H1 (cell line): Measurements from ENCODE around the gene RXRA. TPM values are rescaled to one million over a fixed set of nuclear protein-coding genes. Genes with fewer than 3 reads are reported as not detected.

ENCODE experiments used
- CTCF ChIA-PET: fragments of 300-600 bp; sonication (Branson Sonifier 250); formaldehyde crosslinking; loops from one replicate; lab custom pipeline; 2021; ENCODE audit not compliant: partially characterized antibody; lab: Charles Lee
- POLR2A ChIA-PET: fragments of 300-600 bp; sonication (Branson Sonifier 250); formaldehyde crosslinking; loops from one replicate; lab custom pipeline; 2021; ENCODE audit warnings: inconsistent platforms; ENCODE audit not compliant: partially characterized antibody; lab: Charles Lee
- DNase-seq, 2 experiments: peaks; one replicate each; pipeline versions ENCODE4 v3.0.0 to v3.0.0-alpha.2; 2010 to 2022; ENCODE audit warnings: low spot score in 2 of 2, low read depth in 1 of 2, mixed read lengths in 1 of 2
- FAIRE-seq: peaks from 2 replicates; lab custom pipeline; 2011; peaks lifted over from hg19 to GRCh38; lab: Jason Lieb, UNC
- H2AFZ ChIP-seq: 2 replicates; pipeline ENCODE4 v1.8.1; 2012; ENCODE audit warnings: low read length, inconsistent platforms
- H2AK5ac ChIP-seq: 2 replicates; pipeline ENCODE4 v1.6.1; 2013; ENCODE audit warnings: low read depth, low read length
- H2BK120ac ChIP-seq: replicated peaks from 2 replicates; pipeline ENCODE3; 2013; ENCODE audit warnings: low read depth, low read length, inconsistent platforms
- H2BK12ac ChIP-seq: 2 replicates; pipeline ENCODE4 v1.6.1; 2013; ENCODE audit warnings: low read depth, low read length
- H2BK15ac ChIP-seq: 2 replicates; pipeline ENCODE4 v1.6.1; 2013; ENCODE audit warnings: low read length
- H2BK20ac ChIP-seq: 2 replicates; pipeline ENCODE4 v1.6.1; 2013; ENCODE audit warnings: low read length
- H2BK5ac ChIP-seq: 2 replicates; pipeline ENCODE4 v1.6.1; 2013; ENCODE audit warnings: low read depth, low read length
- H3K14ac ChIP-seq: 2 replicates; pipeline ENCODE4 v1.6.1; 2013; ENCODE audit warnings: inconsistent platforms; ENCODE audit not compliant: insufficient read length
- H3K18ac ChIP-seq: 2 replicates; pipeline ENCODE4 v1.6.1; 2013; ENCODE audit warnings: low read length; ENCODE audit errors: extremely low read depth
- H3K23ac ChIP-seq: 2 replicates; pipeline ENCODE4 v1.6.1; 2013; ENCODE audit warnings: inconsistent platforms; ENCODE audit not compliant: insufficient read length
- H3K23me2 ChIP-seq: 2 replicates; pipeline ENCODE4 v1.6.1; 2013; ENCODE audit warnings: low read depth, low read length
- H3K27ac ChIP-seq: 2 replicates; pipeline ENCODE4 v1.6.1; 2011; ENCODE audit warnings: low read depth, low read length, inconsistent platforms
- H3K27me3 ChIP-seq, 4 experiments: replicated peaks in 1 of 4; 1 replicate in 1 of 4; 2 replicates in 3 of 4; pipeline versions ENCODE4 v1.6.1 to v1.8.1; 2011 to 2013; ENCODE audit warnings: low read length in 3 of 4, mild to moderate bottlenecking in 3 of 4, inconsistent platforms in 2 of 4, mixed read lengths in 2 of 4, moderate library complexity in 1 of 4; ENCODE audit not compliant: control insufficient read depth in 3 of 4, insufficient read depth in 3 of 4; ENCODE audit errors: extremely low read depth in 1 of 4
- H3K36me3 ChIP-seq, 4 experiments: 2 replicates each; pipeline versions ENCODE4 v1.6.1 to v1.8.1; 2011 to 2013; ENCODE audit warnings: mild to moderate bottlenecking in 4 of 4, low read length in 3 of 4, moderate library complexity in 2 of 4, control low read depth in 1 of 4, inconsistent platforms in 1 of 4; ENCODE audit not compliant: insufficient read depth in 4 of 4, control insufficient read depth in 2 of 4
- H3K4ac ChIP-seq: replicated peaks from 2 replicates; pipeline ENCODE3; 2013; ENCODE audit warnings: low read length, low read depth, mixed read lengths, inconsistent platforms; ENCODE audit not compliant: insufficient read length
- H3K4me1 ChIP-seq, 4 experiments: replicated peaks in 1 of 4; 1 replicate in 1 of 4; 2 replicates in 3 of 4; pipeline versions ENCODE4 v1.6.1 to v1.8.1; 2011 to 2013; ENCODE audit warnings: low read length in 3 of 4, inconsistent platforms in 2 of 4, mixed read lengths in 1 of 4; ENCODE audit not compliant: insufficient read depth in 4 of 4, control insufficient read depth in 3 of 4
- H3K4me2 ChIP-seq, 2 experiments: 2 replicates each; pipeline versions ENCODE4 v1.6.1 to v1.8.1; 2011 to 2013; ENCODE audit warnings: low read depth in 2 of 2, low read length in 2 of 2, control low read depth in 1 of 2, inconsistent platforms in 1 of 2, mild to moderate bottlenecking in 1 of 2; ENCODE audit not compliant: insufficient read depth in 1 of 2
- H3K4me3 ChIP-seq, 4 experiments: fragments of 200-600, 300-600 bp in 1 of 4; sonication (generic), shearing (Covaris generic), sonication (Bioruptor Twin) in 1 of 4; 2 replicates each; pipeline versions ENCODE4 v1.5.1 to v1.8.1; 2011 to 2016; ENCODE audit warnings: low read length in 4 of 4, low read depth in 3 of 4, control low read depth in 2 of 4, inconsistent platforms in 2 of 4, mild to moderate bottlenecking in 2 of 4, mixed read lengths in 1 of 4, moderate library complexity in 1 of 4; ENCODE audit not compliant: insufficient read depth in 2 of 4; ENCODE audit errors: extremely low read depth in 1 of 4
- H3K56ac ChIP-seq: replicated peaks from 2 replicates; pipeline ENCODE3; 2013; ENCODE audit warnings: low read depth, mild to moderate bottlenecking, mixed read lengths, low read length, inconsistent platforms; ENCODE audit not compliant: insufficient read length
- H3K79me1 ChIP-seq: 2 replicates; pipeline ENCODE4 v1.6.1; 2013; ENCODE audit warnings: low read depth, low read length, control low read depth
- H3K79me2 ChIP-seq, 2 experiments: 2 replicates each; pipeline versions ENCODE4 v1.6.1 to v1.8.1; 2012 to 2013; ENCODE audit warnings: low read length in 2 of 2, mild to moderate bottlenecking in 2 of 2, inconsistent platforms in 1 of 2; ENCODE audit not compliant: insufficient read depth in 2 of 2, control insufficient read depth in 1 of 2
- H3K9ac ChIP-seq, 4 experiments: replicated peaks in 1 of 4; 1 replicate in 1 of 4; 2 replicates in 3 of 4; pipeline versions ENCODE4 v1.6.1 to v1.8.1; 2011 to 2013; ENCODE audit warnings: low read depth in 3 of 4, low read length in 3 of 4, control low read depth in 2 of 4, mild to moderate bottlenecking in 2 of 4, moderate library complexity in 2 of 4, inconsistent platforms in 1 of 4; ENCODE audit errors: extremely low read depth in 1 of 4
- H3K9me3 ChIP-seq, 2 experiments: 2 replicates each; pipeline versions ENCODE4 v1.6.1 to v1.8.1; 2012 to 2013; ENCODE audit warnings: mild to moderate bottlenecking in 2 of 2, moderate library complexity in 2 of 2, control low read depth in 1 of 2, inconsistent platforms in 1 of 2, low read depth in 1 of 2, low read length in 1 of 2, mixed read lengths in 1 of 2; ENCODE audit not compliant: insufficient read depth in 2 of 2
- H4K20me1 ChIP-seq, 2 experiments: replicated peaks in 1 of 2; 2 replicates each; pipeline versions ENCODE3 to v1.8.1; 2011 to 2013; ENCODE audit warnings: inconsistent platforms in 2 of 2, low read length in 2 of 2, mild to moderate bottlenecking in 1 of 2; ENCODE audit not compliant: insufficient read depth in 2 of 2, control insufficient read depth in 1 of 2
- H4K5ac ChIP-seq: 2 replicates; pipeline ENCODE4 v1.6.1; 2013; ENCODE audit warnings: low read length, low read depth, mixed read lengths, inconsistent platforms; ENCODE audit not compliant: insufficient read length
- H4K8ac ChIP-seq: 2 replicates; pipeline ENCODE4 v1.8.0; 2013; ENCODE audit warnings: mild to moderate bottlenecking, moderate library complexity, low read length, inconsistent platforms; ENCODE audit not compliant: insufficient read depth; ENCODE audit errors: extremely low read depth
- H4K91ac ChIP-seq: replicated peaks from 2 replicates; pipeline ENCODE3; 2013; ENCODE audit warnings: low read length, mixed read lengths, inconsistent platforms; ENCODE audit not compliant: insufficient read length
- ATF3 ChIP-seq: IDR thresholded peaks from 2 replicates; pipeline ENCODE4 v1.6.1; 2011; ENCODE audit warnings: low read depth, mild to moderate bottlenecking, low read length; ENCODE audit not compliant: insufficient read depth
- BACH1 ChIP-seq: IDR thresholded peaks from 2 replicates; pipeline ENCODE4 v1.6.1; 2012; ENCODE audit warnings: low read length, improper control_type of control experiment
- CHD1 ChIP-seq: IDR thresholded peaks from 2 replicates; pipeline ENCODE4 v1.6.1; 2012; ENCODE audit warnings: low read depth, low read length, improper control_type of control experiment
- CHD2 ChIP-seq: IDR thresholded peaks from 2 replicates; pipeline ENCODE4 v1.6.1; 2012; ENCODE audit warnings: low read length, improper control_type of control experiment
- E2F6 ChIP-seq: IDR thresholded peaks from 2 replicates; pipeline ENCODE4 v1.6.1; 2012; ENCODE audit warnings: inconsistent platforms
- EZH2 ChIP-seq: fragments of 200-600 bp; sonication (generic); IDR thresholded peaks from 2 replicates; pipeline ENCODE4 v1.7.1; 2012; ENCODE audit warnings: low read depth, mild to moderate bottlenecking, moderate library complexity, low read length, inconsistent platforms; ENCODE audit not compliant: severe bottlenecking
- FOSL1 ChIP-seq: IDR thresholded peaks from 2 replicates; pipeline ENCODE4 v1.6.1; 2011; ENCODE audit warnings: mild to moderate bottlenecking, low read depth, low read length, moderate library complexity; ENCODE audit not compliant: insufficient read depth
- JUND ChIP-seq: IDR thresholded peaks from 2 replicates; pipeline ENCODE4 v1.6.1; 2011; ENCODE audit warnings: mild to moderate bottlenecking, improper control_type of control experiment, low read length
- PHF8 ChIP-seq: fragments of 200-600 bp; sonication (generic); conservative IDR thresholded peaks from 2 replicates; pipeline ENCODE4 v1.7.1; 2012; ENCODE audit warnings: low read depth, mild to moderate bottlenecking, inconsistent platforms, low read length, moderate library complexity
- POU5F1 ChIP-seq: IDR thresholded peaks from 2 replicates; pipeline ENCODE4 v1.6.1; 2011; ENCODE audit warnings: low read depth, mild to moderate bottlenecking, low read length, moderate library complexity
- RAD21 ChIP-seq, 2 experiments: IDR thresholded peaks in 1 of 2; conservative IDR thresholded peaks in 1 of 2; 2 replicates each; pipeline ENCODE4 v1.6.1; 2011; ENCODE audit warnings: low read depth in 2 of 2, low read length in 2 of 2, improper control_type of control experiment in 1 of 2, inconsistent platforms in 1 of 2, mild to moderate bottlenecking in 1 of 2, moderate library complexity in 1 of 2
- RNF2 ChIP-seq: fragments of 200-900, 300-1000 bp; sonication (generic); IDR thresholded peaks from 2 replicates; pipeline ENCODE4 v1.7.1; 2016; ENCODE audit warnings: borderline replicate concordance, low read depth, mild to moderate bottlenecking, antibody characterized with exemption, low read length; ENCODE audit not compliant: poor library complexity, severe bottlenecking; ENCODE audit errors: missing control alignments
- TBP ChIP-seq: IDR thresholded peaks from 2 replicates; pipeline ENCODE4 v1.6.1; 2011; ENCODE audit warnings: low read depth, low read length, improper control_type of control experiment
- WGBS, 2 experiments: shearing (Covaris generic) in 1 of 2; methylation state at CpG; one replicate each; pipeline versions ENCODE4 v1.1.6 to v1.1.7; 2013 to 2015; ENCODE audit warnings: low lambda C conversion rate in 2 of 2, mixed read lengths in 2 of 2, inconsistent platforms in 1 of 2, low coverage in 1 of 2, missing lambda C conversion rate in 1 of 2; ENCODE audit not compliant: insufficient replicate concordance in 2 of 2, insufficient coverage in 1 of 2, insufficient read length in 1 of 2; ENCODE audit errors: extremely low coverage in 1 of 2, missing lambda C conversion rate in 1 of 2; 5-methylcytosine and 5-hydroxymethylcytosine counted together
- polyA plus RNA-seq, 7 experiments: library from polyadenylated mRNA; depleted of rRNA in 3 of 7; stranded (reverse) in 5 of 7; unstranded in 2 of 7; fragments of >200 nt in 5 of 7; fragments of 200-250 nt in 2 of 7; gene quantifications; 1 replicate in 5 of 7; 2 replicates in 1 of 7; 4 replicates in 1 of 7; pipeline versions ENCODE4 v1.2.1 to v1.2.3, GENCODE V29; 2011 to 2013; ENCODE audit warnings: missing spikeins in 2 of 7, mixed read lengths in 2 of 7
- total RNA-seq: library from RNA; stranded (reverse); fragmentation: NEBNext Ultra II Directional; extraction: Animal tissue kit (Norgen Biotek cat#: 25700); gene quantifications from 2 replicates; pipeline ENCODE4 v1.2.1, GENCODE V29; 2021

RXRA gene
- total and polyA plus RNA-seq, 2 of the 8 experiments (the other 6 are each of a cell fraction or from before 2014, with no cell fraction given) = 9.8 to 29.4 TPM

GRCh38 chr9:134297083-134297410, 29.2 kb upstream of the RXRA start:
- ChIA-PET POLR2A (no interaction called here), CTCF (interaction anchor here (1.0 kb wide), 1 partner anchor 12 kb away, joined by 3 read pairs; no protein-coding TSS in a partner anchor)
- Histone ChIP-seq H3K36me3 (no peaks in the 10 kb centered on the region), H3K18ac (no peak overlapping the region), H2BK20ac (no peak overlapping the region), H4K91ac (no peak overlapping the region), H3K14ac (no peak overlapping the region), H3K27me3 (no peaks in the 10 kb centered on the region), H2AK5ac (no peak overlapping the region), H2BK15ac (no peak overlapping the region), H3K4me1 (peaks cover 0 to 12% (median 4%) of the 10 kb centered on the region in 4 experiments; a peak in 3 of 7 replicates), H2BK120ac (no peak overlapping the region), H3K23me2 (no peaks in the 10 kb centered on the region), H4K8ac (no peak overlapping the region), H2BK5ac (no peak overlapping the region), H3K9ac (no peak overlapping the region), H3K4me2 (no peak overlapping the region), H3K23ac (no peak overlapping the region), H3K4ac (no peak overlapping the region), H3K79me2 (no peaks in the 10 kb centered on the region), H4K20me1 (no peaks in the 10 kb centered on the region), H3K79me1 (no peaks in the 10 kb centered on the region), H4K5ac (no peak overlapping the region), H2BK12ac (no peak overlapping the region), H3K27ac (no peak overlapping the region), H3K9me3 (no peaks in the 10 kb centered on the region), H3K56ac (no peak overlapping the region), H2AFZ (no peak overlapping the region), H3K4me3 (no peak overlapping the region)
- WGBS, 2 experiments = 80% methylated on average over 7 of the region's 14 CpGs; no CpG with 5 or more reads in 1 of the 2 experiments
- FAIRE-seq (no peak), DNase-seq (no peak)
- TF ChIP-seq EZH2 (no peak), RNF2 (no peak), E2F6 (no peak), RAD21 (IDR thresholded peaks at IDR 0.05 in 1 of 2, conservative IDR thresholded peaks at IDR 0.05 in 1 of 2; ENCODE audit: low read depth in 2 of 2, low read length in 2 of 2) (no peak), JUND (no peak), TBP (no peak), CHD1 (no peak), ATF3 (no peak), PHF8 (no peak), POU5F1 (no peak), FOSL1 (no peak), CHD2 (no peak), BACH1 (no peak)
